CD4-positive, alpha-beta T cell (primary cell): Measurements from ENCODE around the gene APEH. TPM values are rescaled to one million over a fixed set of nuclear protein-coding genes. Genes with fewer than 3 reads are reported as not detected.
A peak's percentile ranks its signal among the peaks of the same experiment; 100 is the strongest.

Experiments used
- ATAC-seq: fragments of 200-7000 bp; cut with Tn5 transposase; one replicate; pipeline ENCODE4 v1.10.0; 2022; ENCODE audit warnings: mild to moderate bottlenecking; ENCODE audit not compliant: poor library complexity
- CTCF ChIA-PET: fragments of 350-600 bp; sonication (Branson Sonifier 250); formaldehyde crosslinking; loops from one replicate; lab custom pipeline; 2021; ENCODE audit warnings: antibody characterized with exemption, inconsistent platforms; lab: Charles Lee
- POLR2A ChIA-PET: fragments of 350-600 bp; sonication (Branson Sonifier 250); formaldehyde crosslinking; loops from one replicate; lab custom pipeline; 2021; ENCODE audit warnings: antibody characterized with exemption, inconsistent platforms; lab: Charles Lee
- DNase-seq, 14 experiments: peaks; one replicate each; pipeline ENCODE4 v3.0.0-alpha.2; 2013 to 2020; ENCODE audit warnings: mixed read lengths in 2 of 14
- H3K27ac ChIP-seq, 2 donors: one replicate each; pipeline versions ENCODE4 v1.5.1 to v1.7.0; 2013; ENCODE audit warnings: low read length in 2 of 2, low read depth in 1 of 2, mild to moderate bottlenecking in 1 of 2
- H3K27me3 ChIP-seq, 2 experiments: 1 replicate in 1 of 2; 2 replicates in 1 of 2; pipeline versions ENCODE4 v1.6.1 to v1.7.0; 2013; ENCODE audit warnings: low read length in 2 of 2, control low read depth in 1 of 2, mild to moderate bottlenecking in 1 of 2, moderate library complexity in 1 of 2; ENCODE audit not compliant: insufficient read depth in 2 of 2, control insufficient read depth in 1 of 2
- H3K36me3 ChIP-seq: one replicate; pipeline ENCODE4 v1.6.1; 2013; ENCODE audit warnings: low read length, control low read depth; ENCODE audit not compliant: insufficient read depth
- H3K4me1 ChIP-seq: one replicate; pipeline ENCODE4 v1.6.1; 2013; ENCODE audit warnings: low read length, control low read depth; ENCODE audit not compliant: insufficient read depth
- H3K4me3 ChIP-seq: one replicate; pipeline ENCODE4 v1.5.1; 2013; ENCODE audit warnings: mild to moderate bottlenecking, low read length, moderate library complexity
- H3K9me3 ChIP-seq, 2 experiments: 1 replicate in 1 of 2; 2 replicates in 1 of 2; pipeline versions ENCODE4 v1.6.1 to v1.7.0; 2013; ENCODE audit warnings: low read length in 2 of 2, mild to moderate bottlenecking in 2 of 2, control low read depth in 1 of 2, moderate library complexity in 1 of 2; ENCODE audit not compliant: control insufficient read depth in 1 of 2, insufficient read depth in 1 of 2
- H3K27ac Mint-ChIP-seq: one replicate; pipeline ENCODE4 v1.8.0; 2020; ENCODE audit warnings: mixed read lengths
- H3K27me3 Mint-ChIP-seq: one replicate; pipeline ENCODE4 v1.8.0; 2021; ENCODE audit warnings: mixed read lengths
- H3K36me3 Mint-ChIP-seq: one replicate; pipeline ENCODE4 v1.8.0; 2021; ENCODE audit warnings: low read depth, mixed read lengths
- H3K4me1 Mint-ChIP-seq: one replicate; pipeline ENCODE4 v1.8.0; 2021; ENCODE audit warnings: low read depth, mixed read lengths
- H3K4me3 Mint-ChIP-seq: one replicate; pipeline ENCODE4 v1.8.0; 2020; ENCODE audit warnings: mild to moderate bottlenecking, mixed read lengths
- H3K9me3 Mint-ChIP-seq: one replicate; pipeline ENCODE4 v1.8.0; 2020; ENCODE audit warnings: mixed read lengths
- CTCF ChIP-seq: fragments of 200-600 bp; IDR thresholded peaks from one replicate; pipeline ENCODE4 v1.8.0; 2022; ENCODE audit warnings: antibody characterized with exemption, mild to moderate bottlenecking
- intact Hi-C, 2 experiments: fragments of 100-400 bp; cut with DNase I in 1 of 2; cut with micrococcal nuclease in 1 of 2; formaldehyde crosslinking; loops; one replicate each; pipeline versions ENCODE4 v1.15.1 to v1.9.0; 2023 to 2025; cut with DNase I, micrococcal nuclease
- total RNA-seq, 174 experiments: library from RNA in 2 of 174; stranded (reverse) in 2 of 174; gene quantifications; one replicate each; pipeline ENCODE4 v1.2.3 and lab custom pipeline; 2021 to 2026

Gene APEH
- total RNA-seq, 2 experiments from 2014 or later: 44.3 to 45.5 TPM

- Mint-ChIP-seq H3K36me3 (no peaks in the 10 kb centered on the region), H3K4me3 (no peak overlapping the region), H3K9me3 (no peaks in the 10 kb centered on the region), H3K4me1 (no peaks in the 10 kb centered on the region), H3K27me3 (no peaks in the 10 kb centered on the region), H3K27ac (no peak overlapping the region)
- ChIA-PET CTCF (no interaction called here), POLR2A (no interaction called here)
- Histone ChIP-seq H3K36me3 (no peaks in the 10 kb centered on the region), H3K27me3 (no peaks in the 10 kb centered on the region), H3K9me3 (no peaks in the 10 kb centered on the region), H3K4me1 (no peaks in the 10 kb centered on the region), H3K27ac (no peak overlapping the region), H3K4me3 (no peak overlapping the region)
- no peak for TF ChIP-seq CTCF
- DNase-seq (peak in 1 of 14 experiments; percentile 5), ATAC-seq (no peak)
- intact Hi-C loops: no loop called here
Measured at GRCh38 chr3:49642708-49643145, 31.4 kb upstream of the APEH start.

- intact Hi-C loops: no loop called here
- Mint-ChIP-seq H3K4me3 (no peak overlapping the region), H3K36me3 (no peaks in the 10 kb centered on the region), H3K27me3 (no peaks in the 10 kb centered on the region), H3K27ac (no peak overlapping the region), H3K4me1 (no peaks in the 10 kb centered on the region), H3K9me3 (no peaks in the 10 kb centered on the region)
- TF ChIP-seq CTCF: no peak
- Histone ChIP-seq H3K27ac (no peak overlapping the region), H3K9me3 (no peaks in the 10 kb centered on the region), H3K4me1 (no peaks in the 10 kb centered on the region), H3K36me3 (no peaks in the 10 kb centered on the region), H3K4me3 (no peak overlapping the region), H3K27me3 (no peaks in the 10 kb centered on the region)
- ChIA-PET CTCF (no interaction called here), POLR2A (no interaction called here)
- ATAC-seq: no peak
- no peak for DNase-seq
Measured at GRCh38 chr3:49644684-49645083, 29.5 kb upstream of the APEH start.

- Mint-ChIP-seq H3K27me3 (no peaks in the 10 kb centered on the region), H3K4me1 (no peaks in the 10 kb centered on the region), H3K27ac (no peak overlapping the region), H3K4me3 (no peak overlapping the region), H3K9me3 (no peaks in the 10 kb centered on the region), H3K36me3 (no peaks in the 10 kb centered on the region)
- Histone ChIP-seq H3K36me3 (no peaks in the 10 kb centered on the region), H3K9me3 (no peaks in the 10 kb centered on the region), H3K4me1 (no peaks in the 10 kb centered on the region), H3K27me3 (no peaks in the 10 kb centered on the region), H3K27ac (no peak overlapping the region), H3K4me3 (no peak overlapping the region)
- POLR2A ChIA-PET: no interaction called here
- ATAC-seq: no peak
- intact Hi-C loops: no loop called here
- CTCF ChIA-PET: no interaction called here
- no peak for DNase-seq
- no peak for TF ChIP-seq CTCF
Measured at GRCh38 chr3:49646236-49646635, 27.9 kb upstream of the APEH start.
